Effector memory CD4-positive, alpha-beta T cell (primary cell): ENCODE measurements around the gene BRCA1.
"Not testable (repeated sequence)": the region's sequence is repeated elsewhere in the genome, so short reads cannot be mapped to it uniquely, and the experiment has no call there.

ENCODE experiments used
- DNase-seq, 3 donors: peaks; one replicate each; pipeline ENCODE4 v3.0.0-alpha.2; 2020
- H3K27ac ChIP-seq: 2 replicates; pipeline ENCODE4 v1.7.0; 2013; ENCODE audit warnings: mild to moderate bottlenecking, low read length, moderate library complexity; ENCODE audit not compliant: insufficient read depth, poor library complexity, severe bottlenecking
- H3K27me3 ChIP-seq: replicated peaks from 2 replicates; pipeline ENCODE4 v1.7.0; 2013; ENCODE audit warnings: mild to moderate bottlenecking, low read length; ENCODE audit not compliant: insufficient read depth, control insufficient read depth, poor library complexity, severe bottlenecking
- H3K36me3 ChIP-seq: 2 replicates; pipeline ENCODE4 v1.7.0; 2013; ENCODE audit warnings: mild to moderate bottlenecking, low read length, moderate library complexity; ENCODE audit not compliant: control insufficient read depth, insufficient read depth
- H3K4me1 ChIP-seq: 2 replicates; pipeline ENCODE4 v1.7.0; 2013; ENCODE audit warnings: low read length, mild to moderate bottlenecking; ENCODE audit not compliant: control insufficient read depth, insufficient read depth, poor library complexity, severe bottlenecking
- H3K4me3 ChIP-seq: 2 replicates; pipeline ENCODE4 v1.7.0; 2013; ENCODE audit warnings: low read length, low read depth, mild to moderate bottlenecking; ENCODE audit not compliant: insufficient read depth, poor library complexity, severe bottlenecking
- H3K9me3 ChIP-seq: 2 replicates; pipeline ENCODE4 v1.7.0; 2013; ENCODE audit warnings: mild to moderate bottlenecking, low read length, moderate library complexity; ENCODE audit not compliant: control insufficient read depth

The BRCA1 gene

DNA sequence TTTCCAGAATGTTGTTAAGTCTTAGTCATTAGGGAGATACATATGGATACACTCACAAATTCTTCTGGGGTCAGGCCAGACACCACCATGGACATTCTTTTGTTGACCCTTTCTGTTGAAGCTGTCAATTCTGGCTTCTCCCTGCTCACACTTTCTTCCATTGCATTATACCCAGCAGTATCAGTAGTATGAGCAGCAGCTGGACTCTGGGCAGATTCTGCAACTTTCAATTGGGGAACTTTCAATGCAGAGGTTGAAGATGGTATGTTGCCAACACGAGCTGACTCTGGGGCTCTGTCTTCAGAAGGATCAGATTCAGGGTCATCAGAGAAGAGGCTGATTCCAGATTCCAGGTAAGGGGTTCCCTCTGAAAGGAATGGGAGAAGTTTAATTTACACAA lies 54.3 kb downstream of the BRCA1 start:
- no peak for DNase-seq

DNA sequence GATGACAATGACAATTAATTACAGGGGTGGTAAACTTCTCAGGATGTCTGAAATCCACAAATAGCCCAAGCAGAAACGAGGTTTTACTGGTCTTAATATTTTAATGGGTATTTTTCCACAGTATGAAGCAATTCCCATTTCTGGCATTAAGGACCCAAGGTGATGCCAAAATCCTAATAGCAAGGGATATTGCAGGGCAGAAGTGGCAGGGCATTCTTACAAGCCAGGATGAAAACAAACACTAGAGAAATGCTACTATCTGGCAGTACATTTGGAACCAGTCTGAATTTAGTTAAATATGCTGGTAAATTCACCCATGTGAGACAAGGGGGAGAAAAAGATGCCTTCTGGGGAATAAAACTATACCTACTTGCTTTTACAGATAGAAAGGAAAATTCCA lies 54.9 kb downstream of the BRCA1 start:
- no peak overlapping the region for H3K27ac ChIP-seq
- H3K9me3 ChIP-seq = no peaks in the 10 kb centered on the region
- H3K4me1 ChIP-seq = no peaks in the 10 kb centered on the region
- H3K27me3 ChIP-seq = no peaks in the 10 kb centered on the region
- no peak overlapping the region for H3K4me3 ChIP-seq
- no peak for DNase-seq
- H3K36me3 ChIP-seq = no peaks in the 10 kb centered on the region

More for the DNA sequence above, 54.3 kb downstream of the BRCA1 start:
- H3K27me3 ChIP-seq = no peaks in the 10 kb centered on the region
- no peaks in the 10 kb centered on the region for H3K9me3 ChIP-seq
- H3K27ac ChIP-seq = no peak overlapping the region
- no peaks in the 10 kb centered on the region for H3K36me3 ChIP-seq
- no peaks in the 10 kb centered on the region for H3K4me1 ChIP-seq
- H3K4me3 ChIP-seq = no peak overlapping the region

GRCh38 chr17:43069368-43069898 lies 55.7 kb downstream of the BRCA1 start:
- no peak for DNase-seq
- H3K27ac ChIP-seq = no peak overlapping the region
- H3K27me3 ChIP-seq = no peaks in the 10 kb centered on the region
- no peak overlapping the region for H3K4me3 ChIP-seq
- H3K36me3 ChIP-seq = no peaks in the 10 kb centered on the region
- no peaks in the 10 kb centered on the region for H3K4me1 ChIP-seq
- H3K9me3 ChIP-seq = no peaks in the 10 kb centered on the region

- no peaks in the 10 kb centered on the region for H3K9me3 ChIP-seq
- no peak overlapping the region for H3K27ac ChIP-seq
- no peak for DNase-seq
- H3K27me3 ChIP-seq = no peaks in the 10 kb centered on the region
- no peaks in the 10 kb centered on the region for H3K36me3 ChIP-seq
- no peaks in the 10 kb centered on the region for H3K4me1 ChIP-seq
- no peak overlapping the region for H3K4me3 ChIP-seq
These were observed 56.4 kb downstream of the BRCA1 start for GRCh38 chr17:43068570-43069367.

DNA sequence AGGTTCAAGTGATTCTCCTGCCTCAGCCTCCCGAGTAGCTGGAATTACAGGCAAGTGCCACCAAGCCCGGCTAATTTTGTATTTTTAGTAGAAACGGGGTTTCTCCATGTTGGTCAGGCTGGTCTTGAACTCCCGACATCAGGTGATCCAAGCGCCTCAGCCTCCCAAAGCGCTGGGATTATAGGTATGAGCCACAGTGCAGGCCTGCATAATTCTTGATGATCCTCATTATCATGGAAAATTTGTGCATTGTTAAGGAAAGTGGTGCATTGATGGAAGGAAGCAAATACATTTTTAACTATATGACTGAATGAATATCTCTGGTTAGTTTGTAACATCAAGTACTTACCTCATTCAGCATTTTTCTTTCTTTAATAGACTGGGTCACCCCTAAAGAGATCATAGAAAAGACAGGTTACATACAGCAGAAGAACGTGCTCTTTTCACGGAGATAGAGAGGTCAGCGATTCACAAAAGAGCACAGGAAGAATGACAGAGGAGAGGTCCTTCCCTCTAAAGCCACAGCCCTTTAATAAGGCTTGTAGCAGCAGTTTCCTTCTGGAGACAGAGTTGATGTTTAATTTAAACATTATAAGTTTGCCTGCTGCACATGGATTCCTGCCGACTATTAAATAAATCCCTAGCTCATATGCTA lies 62.1 kb downstream of the BRCA1 start:
- H3K9me3 ChIP-seq = no peaks in the 10 kb centered on the region
- DNase-seq = no peak
- H3K4me3 ChIP-seq = no peak overlapping the region
- no peaks in the 10 kb centered on the region for H3K27me3 ChIP-seq
- H3K36me3 ChIP-seq = no peaks in the 10 kb centered on the region
- H3K27ac ChIP-seq = no peak overlapping the region
- H3K4me1 ChIP-seq = no peaks in the 10 kb centered on the region

GRCh38 chr17:43056051-43056450 lies 69.1 kb downstream of the BRCA1 start:
- Histone ChIP-seq H3K36me3 (no peaks in the 10 kb centered on the region), H3K9me3 (no peaks in the 10 kb centered on the region), H3K4me1 (no peaks in the 10 kb centered on the region), H3K27ac (no peak overlapping the region), H3K27me3 (no peaks in the 10 kb centered on the region), H3K4me3 (no peak overlapping the region)
- no peak for DNase-seq

DNA sequence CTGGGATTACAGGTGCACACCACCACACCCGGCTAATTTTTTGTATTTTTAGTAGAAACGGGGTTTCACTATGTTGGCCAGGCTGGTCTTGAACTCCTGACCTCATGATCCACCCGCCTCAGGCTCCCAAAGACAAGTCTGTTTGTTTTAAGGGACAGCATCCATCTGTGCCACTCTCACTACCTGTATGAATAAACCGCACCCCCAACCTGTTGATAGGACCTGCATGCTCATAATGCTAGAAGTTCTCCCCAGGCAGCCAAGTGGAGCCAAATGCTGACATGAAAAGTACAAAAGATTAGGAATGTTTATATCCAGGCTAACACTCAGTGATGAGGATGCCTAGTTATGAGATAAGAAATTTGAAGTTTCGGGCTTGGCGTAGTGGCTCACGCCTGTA lies 72.2 kb downstream of the BRCA1 start:
- not testable (repeated sequence) for H3K4me1 ChIP-seq, H3K4me3 ChIP-seq, H3K9me3 ChIP-seq, H3K27me3 ChIP-seq, H3K36me3 ChIP-seq, H3K27ac ChIP-seq, DNase-seq

GRCh38 chr17:43051969-43052368 lies 73.2 kb downstream of the BRCA1 start:
- no peaks in the 10 kb centered on the region for H3K4me1 ChIP-seq
- no peak overlapping the region for H3K4me3 ChIP-seq
- no peaks in the 10 kb centered on the region for H3K27me3 ChIP-seq
- H3K9me3 ChIP-seq = no peaks in the 10 kb centered on the region
- H3K27ac ChIP-seq = no peak overlapping the region
- no peak for DNase-seq
- H3K36me3 ChIP-seq = no peaks in the 10 kb centered on the region

DNA sequence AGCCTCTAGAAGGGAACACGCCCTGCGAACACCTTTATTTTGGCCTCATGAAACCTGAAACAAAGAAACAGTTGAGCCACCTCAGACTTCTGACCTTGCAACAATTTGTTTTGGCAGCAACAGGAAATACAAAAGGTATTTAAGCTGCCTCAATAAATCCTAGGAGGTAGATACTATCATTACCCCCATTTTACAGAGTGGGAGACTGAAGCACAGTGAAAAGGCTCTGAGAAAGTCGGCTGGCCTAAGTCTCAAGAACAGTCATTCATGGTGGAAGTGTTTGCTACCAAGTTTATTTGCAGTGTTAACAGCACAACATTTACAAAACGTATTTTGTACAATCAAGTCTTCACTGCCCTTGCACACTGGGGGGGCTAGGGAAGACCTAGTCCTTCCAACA lies 81.1 kb downstream of the BRCA1 start:
- H3K9me3 ChIP-seq = no peaks in the 10 kb centered on the region
- no peak overlapping the region for H3K4me3 ChIP-seq
- H3K36me3 ChIP-seq = no peaks in the 10 kb centered on the region
- no peak for DNase-seq
- H3K27me3 ChIP-seq = no peaks in the 10 kb centered on the region
- no peaks in the 10 kb centered on the region for H3K4me1 ChIP-seq
- H3K27ac ChIP-seq = no peak overlapping the region

- Histone ChIP-seq H3K9me3 (no peaks in the 10 kb centered on the region), H3K27me3 (no peaks in the 10 kb centered on the region), H3K36me3 (no peaks in the 10 kb centered on the region), H3K4me3 (no peak overlapping the region), H3K4me1 (no peaks in the 10 kb centered on the region), H3K27ac (no peak overlapping the region)
- DNase-seq = no peak
These were observed 81.9 kb downstream of the BRCA1 start for GRCh38 chr17:43043307-43043706.
